Mucosa of descending colon (tissue), 3 donors: ENCODE data around the gene CTSF. TPM values are rescaled to one million over a fixed set of nuclear protein-coding genes. Genes with fewer than 3 reads are reported as not detected.

Experiments used
- ATAC-seq: fragments of 200-7000 bp; cut with Tn5 transposase; one replicate; pipeline ENCODE4 v1.9.1; 2020; ENCODE audit warnings: mild to moderate bottlenecking, moderate library complexity
- DNase-seq, 3 donors: peaks; one replicate each; pipeline ENCODE4 v3.0.0-alpha.2; 2020
- H3K36me3 ChIP-seq: fragments of 200-600 bp; one replicate; pipeline ENCODE4 v1.8.0; 2021; ENCODE audit warnings: low read depth, mild to moderate bottlenecking
- H3K4me1 ChIP-seq: fragments of 200-600 bp; one replicate; pipeline ENCODE4 v1.8.0; 2021; ENCODE audit warnings: low read depth, mild to moderate bottlenecking
- H3K4me3 ChIP-seq: fragments of 200-600 bp; one replicate; pipeline ENCODE4 v1.8.0; 2021; ENCODE audit warnings: mild to moderate bottlenecking
- H3K9me3 ChIP-seq: fragments of 200-600 bp; one replicate; pipeline ENCODE4 v1.8.0; 2021; ENCODE audit warnings: mild to moderate bottlenecking
- CTCF ChIP-seq: fragments of 200-600 bp; IDR thresholded peaks from one replicate; pipeline ENCODE4 v1.8.0; 2022; ENCODE audit warnings: antibody characterized with exemption, mild to moderate bottlenecking
- intact Hi-C, 2 donors: fragments of 100-400 bp; cut with DNase I in 1 of 2; cut with micrococcal nuclease in 1 of 2; formaldehyde crosslinking; loops; one replicate each; pipeline versions ENCODE4 v1.11.0 to v1.11.1; 2022; cut with DNase I, micrococcal nuclease
- long read RNA-seq, 2 donors: library from polyadenylated mRNA; unstranded; transcript quantifications; one replicate each; pipeline ENCODE4 v2.0.0, GENCODE V29; 2019 to 2021
- total RNA-seq, 3 donors: library from RNA; stranded (reverse); fragmentation: NEBNext Ultra II Directional in 2 of 3; extraction: Animal tissue kit (Norgen Biotek cat#: 25700) in 2 of 3; gene quantifications; one replicate each; pipeline versions ENCODE4 v1.2.1 to v1.2.4, GENCODE V29; 2021 to 2023
- donor health status: DM: no; HTN: no; CAD: no; lungs with moderate emphysema.
- donor health status: DM: no; HTN: no; CAD: no.
- donor health status: DM: no; HTN: yes; CAD: no.

CTSF gene
- 10 to 100 TPM in 1 of 3 donors, 1 to 10 TPM in 2; 5.8 to 84.3 (median 8.3) TPM for total RNA-seq
- long read RNA-seq, donor 1, transcript CTSF-205 (10 exons, 1,856 nt) = minor isoform, 7 of 509 reads
- long read RNA-seq, donor 1, transcript CTSF-201 (13 exons, 2,035 nt) = major isoform, 394 of 509 reads
- long read RNA-seq, donor 1, partial matches to known transcripts = 41 of 509 reads
- long read RNA-seq, donor 1, other reads (novel, unspliced or antisense) = 67 of 509 reads
- long read RNA-seq, donor 2, transcript CTSF-201 (13 exons, 2,035 nt) = major isoform, 10 of 13 reads
- long read RNA-seq, donor 2, partial matches to known transcripts = 1 of 13 reads
- long read RNA-seq, donor 2, other reads (novel, unspliced or antisense) = 2 of 13 reads

- no peak for TF ChIP-seq CTCF
- peak; percentile 94 for ATAC-seq
- Histone ChIP-seq H3K4me1 (peaks cover 4% of the 10 kb centered on the region), H3K4me3 (peak within 1 kb of the TSS; percentile 17), H3K36me3 (no peaks in the 10 kb centered on the region), H3K9me3 (no peaks in the 10 kb centered on the region)
- DNase-seq = peak; percentile 83 to 86 (median 85)
- intact Hi-C loops = no loop called here
Observed at GRCh38 chr11:66568124-66568916, at the start of gene CTSF. CTSF (minus strand) TSS chr11:66568606; CDS start chr11:66568486, 120 bp downstream.

DNA sequence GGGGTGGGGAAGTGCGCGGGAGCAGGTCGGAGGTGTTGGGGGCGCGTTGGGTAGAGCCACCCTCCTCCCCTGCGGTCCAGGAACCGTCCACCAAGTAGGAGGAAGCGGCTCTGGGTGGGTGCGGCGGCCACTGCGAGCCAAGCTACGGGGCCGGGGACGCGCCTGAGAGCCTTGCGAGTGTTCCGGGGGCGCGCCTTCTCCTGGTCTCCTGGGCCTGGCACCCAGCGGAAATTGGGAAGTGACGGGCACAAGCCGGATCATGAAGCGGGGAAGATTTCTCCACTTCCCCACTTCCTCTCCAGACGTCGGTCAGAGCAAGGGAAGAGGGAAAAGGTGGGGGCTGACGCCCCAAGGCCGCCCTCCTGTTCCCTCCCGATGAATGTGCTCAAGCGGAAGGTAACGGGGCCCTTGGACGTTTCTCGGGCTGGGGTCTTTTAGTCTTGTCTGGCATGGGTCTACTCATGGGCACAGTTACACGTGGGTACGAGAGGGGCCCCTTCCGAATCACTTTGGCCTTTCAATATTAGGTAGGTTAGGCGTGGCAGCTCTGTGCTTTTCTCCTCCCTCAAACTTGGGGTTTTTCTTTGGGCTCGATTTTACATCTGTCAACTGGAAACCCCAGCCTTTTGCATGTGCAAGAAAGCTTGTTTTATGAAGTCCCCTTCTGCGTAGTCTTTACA is 48.9 kb upstream of the CTSF start:
- DNase-seq = no peak
- Histone ChIP-seq H3K4me1 (peaks cover 37% of the 10 kb centered on the region), H3K9me3 (no peaks in the 10 kb centered on the region), H3K4me3 (peak overlapping the region; percentile 79), H3K36me3 (no peaks in the 10 kb centered on the region)
- TF ChIP-seq CTCF = no peak
- intact Hi-C loops = no loop called here
- peak; percentile 69 for ATAC-seq

DNA sequence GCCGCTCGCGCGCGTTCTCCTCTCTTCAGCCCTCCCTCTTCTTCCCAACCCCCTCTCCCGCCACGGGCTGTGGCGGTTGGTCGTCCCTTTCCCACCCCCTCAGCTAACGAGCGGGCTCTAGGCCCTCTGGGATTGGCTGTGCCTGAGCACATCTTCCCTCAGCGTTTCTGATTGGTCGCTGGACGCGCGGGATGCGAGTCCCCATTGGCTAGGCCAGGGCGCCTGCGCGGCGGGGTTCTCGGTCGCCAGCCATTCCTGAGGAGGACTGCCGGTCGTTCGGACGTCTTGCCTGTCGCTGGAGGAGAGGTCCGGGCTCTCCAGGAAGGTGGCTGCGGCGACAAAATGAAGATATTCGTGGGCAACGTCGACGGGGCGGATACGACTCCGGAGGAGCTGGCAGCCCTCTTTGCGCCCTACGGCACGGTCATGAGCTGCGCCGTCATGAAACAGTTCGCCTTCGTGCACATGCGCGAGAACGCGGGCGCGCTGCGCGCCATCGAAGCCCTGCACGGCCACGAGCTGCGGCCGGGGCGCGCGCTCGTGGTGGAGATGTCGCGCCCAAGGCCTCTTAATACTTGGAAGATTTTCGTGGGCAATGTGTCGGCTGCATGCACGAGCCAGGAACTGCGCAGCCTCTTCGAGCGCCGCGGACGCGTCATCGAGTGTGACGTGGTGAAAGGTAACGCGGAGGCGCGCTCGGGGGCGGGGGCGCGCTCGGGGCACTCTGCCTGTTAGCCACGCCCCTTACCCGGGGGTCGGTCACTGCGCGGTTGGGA is 48.2 kb upstream of the CTSF start, which contains the start of gene RBM14:
RBM14 (plus strand) TSS at position 252 of the 776 bp plus-strand sequence; CDS start at position 343, 91 bp downstream.
- intact Hi-C loops = no loop called here
- peak; percentile 94 for ATAC-seq
- peaks cover 32% of the 10 kb centered on the region for H3K4me1 ChIP-seq

DNA sequence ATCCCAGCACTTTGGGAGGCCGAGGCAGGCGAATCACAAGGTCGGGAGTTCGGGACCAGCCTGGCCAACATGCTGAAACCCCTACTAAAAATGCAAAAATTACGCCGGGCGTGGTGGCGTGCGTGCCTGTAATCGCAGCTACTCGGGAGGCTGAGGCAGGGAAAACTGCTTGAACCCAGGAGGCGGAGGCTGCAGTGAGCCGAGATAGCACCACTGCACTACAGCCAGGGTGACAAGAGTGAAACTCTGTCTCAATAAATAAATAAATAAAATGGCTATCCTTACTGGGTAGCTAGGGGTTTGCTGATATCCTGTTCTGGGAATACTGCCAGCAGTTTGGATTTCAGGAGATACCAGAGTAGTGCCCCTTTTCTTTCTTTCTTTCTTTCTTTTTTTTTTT is 45.7 kb upstream of the CTSF start:
- Histone ChIP-seq H3K4me1 (peaks cover 13% of the 10 kb centered on the region), H3K4me3 (no peak overlapping the region), H3K9me3 (no peaks in the 10 kb centered on the region), H3K36me3 (no peaks in the 10 kb centered on the region)
- ATAC-seq (no peak), DNase-seq (no peak)
- intact Hi-C loops = no loop called here
- TF ChIP-seq CTCF = no peak

More for the DNA sequence above, 48.2 kb upstream of the CTSF start, which contains the start of gene RBM14:
- no peak for TF ChIP-seq CTCF
- DNase-seq = peak; percentile 97 to 99 (median 98)
- Histone ChIP-seq H3K9me3 (no peaks in the 10 kb centered on the region), H3K36me3 (no peaks in the 10 kb centered on the region), H3K4me3 (peak within 1 kb of the TSS; percentile 79)

GRCh38 chr11:66612458-66612857 is 44.1 kb upstream of the CTSF start:
- intact Hi-C loops = no loop called here
- no peak for DNase-seq
- no peak for TF ChIP-seq CTCF
- Histone ChIP-seq H3K36me3 (no peaks in the 10 kb centered on the region), H3K4me1 (peaks cover 11% of the 10 kb centered on the region), H3K9me3 (no peaks in the 10 kb centered on the region), H3K4me3 (no peak overlapping the region)
- ATAC-seq = no peak
